Measurements from ENCODE around the gene LRRC40.

DNA sequence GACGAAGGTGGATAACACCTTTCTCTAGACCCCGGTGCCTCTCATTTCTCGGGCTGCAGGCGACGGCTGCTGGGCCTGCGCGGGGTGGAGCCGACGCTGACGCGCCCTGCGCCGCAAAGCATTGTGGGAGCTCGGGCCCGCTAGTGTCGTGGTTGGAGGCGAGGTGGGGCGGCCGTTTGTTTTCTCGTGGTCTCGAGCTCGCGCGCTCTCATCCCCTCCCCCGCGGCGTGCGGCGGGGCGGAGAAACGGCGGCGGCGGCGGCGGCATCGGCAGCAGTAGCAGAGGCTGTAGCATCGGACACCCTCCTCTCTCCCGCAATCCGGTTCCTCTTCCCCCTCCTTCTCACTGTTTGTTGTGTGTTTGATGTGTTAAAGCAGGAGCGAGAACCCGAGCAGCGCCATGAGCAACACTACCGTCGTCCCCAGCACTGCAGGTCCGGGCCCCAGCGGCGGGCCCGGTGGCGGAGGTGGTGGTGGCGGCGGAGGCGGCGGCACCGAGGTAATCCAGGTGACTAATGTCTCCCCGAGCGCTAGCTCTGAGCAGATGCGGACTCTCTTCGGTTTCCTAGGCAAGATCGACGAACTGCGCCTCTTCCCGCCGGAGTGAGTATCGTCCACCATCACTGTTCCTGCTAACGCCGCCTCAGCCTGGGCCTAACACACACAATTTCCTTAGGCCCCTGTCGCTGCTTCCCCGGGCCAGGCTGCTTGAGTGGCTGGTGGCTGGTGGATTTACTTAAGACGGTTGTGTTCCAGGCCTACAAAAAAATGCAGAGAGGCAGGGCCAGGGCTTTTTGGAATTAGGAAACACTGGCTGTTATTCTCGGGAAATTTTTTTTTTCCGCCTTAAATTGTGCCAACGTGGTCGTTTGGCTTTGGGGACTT lies 16.1 kb upstream of the LRRC40 start, which contains the start of gene SRSF11:
- peak; percentile 91 for TF ChIP-seq POLR2A (IDR thresholded peaks at IDR 0.05; ENCODE audit: low read depth, low read length)
- TF ChIP-seq POLR2AphosphoS5 (IDR thresholded peaks at IDR 0.05; ENCODE audit: low read depth, low read length), result peak; percentile 73

Data from GM12892 (cell line).